Cardiac muscle cell (in vitro differentiated cells and primary cell): Measurements from ENCODE around the gene MAP3K5. TPM values are rescaled to one million over a fixed set of nuclear protein-coding genes. Genes with fewer than 3 reads are reported as not detected.
A peak's percentile ranks its signal among the peaks of the same experiment; 100 is the strongest.

Experiments used
- DNase-seq, 2 donors: peaks; one replicate each; pipeline versions ENCODE4 v3.0.0 to v3.0.0-alpha.2; 2010 to 2017; ENCODE audit warnings: low read depth in 1 of 2, low spot score in 1 of 2
- H3K27ac ChIP-seq: fragments of 200-600 bp; sonication (generic); 2 replicates; pipeline ENCODE4 v1.5.1; 2016
- H3K27me3 ChIP-seq: fragments of 200-600 bp; sonication (generic); 2 replicates; pipeline ENCODE4 v1.6.0; 2016; ENCODE audit warnings: control low read depth
- H3K36me3 ChIP-seq: fragments of 200-600 bp; sonication (generic); 2 replicates; pipeline ENCODE4 v1.5.1; 2016; ENCODE audit warnings: control low read depth
- H3K4me1 ChIP-seq: fragments of 200-600 bp; sonication (generic); 2 replicates; pipeline ENCODE4 v1.8.1; 2017; ENCODE audit warnings: low read depth, mild to moderate bottlenecking, mixed run types
- H3K4me3 ChIP-seq: fragments of 200-600 bp; sonication (generic); 2 replicates; pipeline ENCODE4 v1.5.1; 2016; ENCODE audit warnings: mild to moderate bottlenecking
- H3K9me3 ChIP-seq: fragments of 200-600 bp; sonication (generic); 2 replicates; pipeline ENCODE4 v1.5.1; 2017; ENCODE audit warnings: low read depth, mild to moderate bottlenecking, control low read depth
- CTCF ChIP-seq: IDR thresholded peaks from 2 replicates; pipeline ENCODE4 v1.5.1; 2012; ENCODE audit warnings: low read depth, mild to moderate bottlenecking, low read length
- polyA plus RNA-seq: library from polyadenylated mRNA; unstranded; fragments of >200 nt; fragmentation: Nextera tagmentation; extraction: Ambion mirVana; gene quantifications from 2 replicates; pipeline ENCODE4 v1.2.1, GENCODE V29; 2016
- total RNA-seq: library from RNA; depleted of rRNA; stranded (reverse); fragments of >200 nt; gene quantifications from 2 replicates; pipeline ENCODE4 v1.2.3, GENCODE V29; 2016

MAP3K5 gene
- total and polyA plus RNA-seq, 2 experiments from 2014 or later = 2.8 to 3.0 TPM

GRCh38 chr6:136647363-136647852, 144.9 kb downstream of the MAP3K5 start:
- H3K4me3 ChIP-seq = no peak overlapping the region
- DNase-seq = peak in 1 of 2 donors; percentile 94
- TF ChIP-seq CTCF = no peak
- H3K4me1 ChIP-seq = peaks cover 12% of the 10 kb centered on the region
- no peaks in the 10 kb centered on the region for H3K36me3 ChIP-seq
- H3K9me3 ChIP-seq = no peaks in the 10 kb centered on the region
- H3K27me3 ChIP-seq = no peaks in the 10 kb centered on the region
- no peak overlapping the region for H3K27ac ChIP-seq

- Histone ChIP-seq H3K27ac (no peak overlapping the region), H3K9me3 (no peaks in the 10 kb centered on the region), H3K4me1 (peaks cover 12% of the 10 kb centered on the region), H3K27me3 (no peaks in the 10 kb centered on the region), H3K4me3 (no peak overlapping the region), H3K36me3 (no peaks in the 10 kb centered on the region)
- TF ChIP-seq CTCF = no peak
- peak; percentile 15 to 62 for DNase-seq
These were observed 145.9 kb downstream of the MAP3K5 start for GRCh38 chr6:136646377-136646776.

- peak overlapping the region; percentile 2 for H3K27ac ChIP-seq
- H3K27me3 ChIP-seq = no peaks in the 10 kb centered on the region
- no peak for DNase-seq
- TF ChIP-seq CTCF = no peak
- H3K36me3 ChIP-seq = no peaks in the 10 kb centered on the region
- H3K4me1 ChIP-seq = peaks cover 12% of the 10 kb centered on the region
- H3K9me3 ChIP-seq = no peaks in the 10 kb centered on the region
- no peak overlapping the region for H3K4me3 ChIP-seq
These were observed 147.7 kb downstream of the MAP3K5 start for GRCh38 chr6:136644597-136644952.

- TF ChIP-seq CTCF = peak; percentile 92
- DNase-seq = peak; percentile 94 to 95
- Histone ChIP-seq H3K4me1 (peaks cover 12% of the 10 kb centered on the region), H3K27ac (peak overlapping the region; percentile 2), H3K27me3 (no peaks in the 10 kb centered on the region), H3K36me3 (no peaks in the 10 kb centered on the region), H3K4me3 (no peak overlapping the region), H3K9me3 (no peaks in the 10 kb centered on the region)
These were observed 148.3 kb downstream of the MAP3K5 start for GRCh38 chr6:136643850-136644596.

- TF ChIP-seq CTCF = no peak
These were observed 150.3 kb downstream of the MAP3K5 start for GRCh38 chr6:136641873-136642465.

More at GRCh38 chr6:136641873-136642465, 150.3 kb downstream of the MAP3K5 start:
- Histone ChIP-seq H3K27ac (no peak overlapping the region), H3K4me1 (peaks cover 12% of the 10 kb centered on the region), H3K9me3 (no peaks in the 10 kb centered on the region), H3K36me3 (no peaks in the 10 kb centered on the region), H3K27me3 (no peaks in the 10 kb centered on the region), H3K4me3 (no peak overlapping the region)
- DNase-seq = no peak
